Neuronal stem cell (in vitro differentiated cells): ENCODE results near the gene PLCB2.
A peak's percentile ranks its signal among the peaks of the same experiment; 100 is the strongest.

Experiments used
- DNase-seq: peaks from one replicate; pipeline ENCODE4 v3.0.0-alpha.2; 2013; ENCODE audit warnings: low spot score
- H2AFZ ChIP-seq: one replicate; pipeline ENCODE4 v1.6.1; 2013; ENCODE audit warnings: mild to moderate bottlenecking, low read length, inconsistent platforms
- H2AK5ac ChIP-seq: 2 replicates; pipeline ENCODE4 v1.6.1; 2013; ENCODE audit warnings: low read depth, mild to moderate bottlenecking, inconsistent platforms, low read length, moderate library complexity, mixed read lengths
- H2BK120ac ChIP-seq: 2 replicates; pipeline ENCODE4 v1.6.1; 2013; ENCODE audit warnings: low read depth, mild to moderate bottlenecking, inconsistent platforms, low read length, moderate library complexity, mixed read lengths
- H2BK12ac ChIP-seq: one replicate; pipeline ENCODE4 v1.6.1; 2013; ENCODE audit warnings: low read length, inconsistent platforms
- H2BK15ac ChIP-seq: 2 replicates; pipeline ENCODE4 v1.6.1; 2013; ENCODE audit warnings: mild to moderate bottlenecking, low read length, inconsistent platforms, mixed read lengths
- H2BK5ac ChIP-seq: one replicate; pipeline ENCODE4 v1.6.1; 2013; ENCODE audit warnings: inconsistent platforms, mild to moderate bottlenecking, low read length, moderate library complexity
- H3K14ac ChIP-seq: one replicate; pipeline ENCODE4 v1.6.1; 2013; ENCODE audit warnings: low read length, inconsistent platforms
- H3K18ac ChIP-seq: 2 replicates; pipeline ENCODE4 v1.6.1; 2013; ENCODE audit warnings: low read length, inconsistent platforms
- H3K23ac ChIP-seq: 2 replicates; pipeline ENCODE4 v1.6.1; 2013; ENCODE audit warnings: low read depth, mild to moderate bottlenecking, mixed read lengths, low read length, inconsistent platforms; ENCODE audit not compliant: poor library complexity
- H3K27ac ChIP-seq: replicated peaks from 3 replicates; pipeline ENCODE4 v1.5.1; 2013; ENCODE audit warnings: low read length, inconsistent platforms
- H3K27me3 ChIP-seq, 3 experiments: 2 replicates each; pipeline ENCODE4 v1.6.1; 2013; ENCODE audit warnings: low read length in 3 of 3, mild to moderate bottlenecking in 2 of 3, inconsistent platforms in 1 of 3, low read depth in 1 of 3, mixed read lengths in 1 of 3, moderate library complexity in 1 of 3; ENCODE audit not compliant: control insufficient read depth in 3 of 3, insufficient read depth in 3 of 3
- H3K36me3 ChIP-seq, 2 donors: replicated peaks in 1 of 2; 2 replicates each; pipeline ENCODE4 v1.6.1; 2013; ENCODE audit warnings: low read length in 2 of 2; ENCODE audit not compliant: control insufficient read depth in 2 of 2, insufficient read depth in 2 of 2
- H3K4ac ChIP-seq: 2 replicates; pipeline ENCODE4 v1.6.1; 2013; ENCODE audit warnings: inconsistent platforms, mild to moderate bottlenecking, low read length, moderate library complexity
- H3K4me1 ChIP-seq, 2 donors: 1 replicate in 1 of 2; 2 replicates in 1 of 2; pipeline ENCODE4 v1.6.1; 2013; ENCODE audit warnings: low read length in 2 of 2, low read depth in 1 of 2; ENCODE audit not compliant: control insufficient read depth in 2 of 2, insufficient read depth in 1 of 2
- H3K4me2 ChIP-seq: one replicate; pipeline ENCODE4 v1.6.1; 2013; ENCODE audit warnings: mild to moderate bottlenecking, low read length, inconsistent platforms; ENCODE audit not compliant: insufficient read depth, poor library complexity, severe bottlenecking
- H3K4me3 ChIP-seq, 2 donors: 2 replicates each; pipeline ENCODE4 v1.5.1; 2013; ENCODE audit warnings: low read length in 2 of 2, mild to moderate bottlenecking in 2 of 2, inconsistent platforms in 1 of 2, moderate library complexity in 1 of 2
- H3K79me1 ChIP-seq: one replicate; pipeline ENCODE4 v1.6.1; 2013; ENCODE audit warnings: low read depth, mild to moderate bottlenecking, inconsistent platforms, low read length, moderate library complexity
- H3K9ac ChIP-seq: one replicate; pipeline ENCODE4 v1.6.1; 2013; ENCODE audit warnings: mild to moderate bottlenecking, low read depth, low read length, inconsistent platforms; ENCODE audit not compliant: poor library complexity
- H3K9me3 ChIP-seq, 2 donors: replicated peaks in 1 of 2; 2 replicates each; pipeline versions ENCODE3 to v1.6.1; 2013; ENCODE audit warnings: low read length in 2 of 2, mild to moderate bottlenecking in 2 of 2, inconsistent platforms in 1 of 2, low read depth in 1 of 2, mixed read lengths in 1 of 2, moderate library complexity in 1 of 2; ENCODE audit not compliant: control insufficient read depth in 2 of 2, insufficient read depth in 1 of 2
- H4K8ac ChIP-seq: one replicate; pipeline ENCODE4 v1.6.1; 2013; ENCODE audit warnings: low read depth, mild to moderate bottlenecking, inconsistent platforms, low read length, moderate library complexity
- H4K91ac ChIP-seq: one replicate; pipeline ENCODE4 v1.6.1; 2013; ENCODE audit warnings: low read length, low read depth, mild to moderate bottlenecking, inconsistent platforms; ENCODE audit not compliant: poor library complexity
- WGBS, 2 donors: extraction: QIAGEN DNeasy Blood & Tissue Kit; methylation state at CpG; one replicate each; pipeline ENCODE4 v1.1.7; 2013; ENCODE audit warnings: missing lambda C conversion rate in 2 of 2, mixed read lengths in 1 of 2; ENCODE audit not compliant: insufficient read length in 2 of 2, insufficient replicate concordance in 1 of 2; ENCODE audit errors: extremely low coverage in 2 of 2; 5-methylcytosine and 5-hydroxymethylcytosine counted together

Gene PLCB2

GRCh38 chr15:40348474-40348870 is 40.7 kb upstream of the PLCB2 start:
- Histone ChIP-seq H3K18ac (no peak overlapping the region), H4K8ac (no peak overlapping the region), H2AFZ (no peak overlapping the region), H3K4ac (no peak overlapping the region), H3K79me1 (no peaks in the 10 kb centered on the region), H3K14ac (no peak overlapping the region), H2BK120ac (peak overlapping the region; percentile 9), H4K91ac (peak overlapping the region; percentile 59), H2BK12ac (no peak overlapping the region), H3K23ac (peak overlapping the region; percentile 18), H3K9me3 (no peaks in the 10 kb centered on the region), H3K36me3 (no peaks in the 10 kb centered on the region), H3K4me1 (no peaks in the 10 kb centered on the region), H2BK5ac (no peak overlapping the region), H2AK5ac (no peak overlapping the region), H3K9ac (no peak overlapping the region), H2BK15ac (peak overlapping the region; percentile 39), H3K4me3 (no peak overlapping the region), H3K27me3 (peaks cover 0 to 69% (median 0%) of the 10 kb centered on the region in 3 experiments), H3K27ac (no peak overlapping the region), H3K4me2 (no peak overlapping the region)
- no CpG with 5 or more reads among the region's 5 CpGs for WGBS, 2 donors
- no peak for DNase-seq

- Histone ChIP-seq H2AFZ (no peak overlapping the region), H3K4me3 (no peak overlapping the region), H3K4ac (no peak overlapping the region), H2BK15ac (peak overlapping the region; percentile 39), H3K79me1 (no peaks in the 10 kb centered on the region), H3K4me2 (no peak overlapping the region), H3K4me1 (no peaks in the 10 kb centered on the region), H3K9me3 (no peaks in the 10 kb centered on the region), H2AK5ac (no peak overlapping the region), H3K14ac (no peak overlapping the region), H3K27me3 (peaks cover 0 to 62% (median 0%) of the 10 kb centered on the region in 3 experiments), H3K27ac (no peak overlapping the region), H2BK5ac (no peak overlapping the region), H4K8ac (no peak overlapping the region), H2BK12ac (no peak overlapping the region), H3K9ac (no peak overlapping the region), H3K36me3 (no peaks in the 10 kb centered on the region), H3K23ac (no peak overlapping the region), H3K18ac (no peak overlapping the region), H2BK120ac (no peak overlapping the region), H4K91ac (no peak overlapping the region)
- no peak for DNase-seq
- WGBS, 2 donors, result no CpG with 5 or more reads among the region's 11 CpGs
These were observed 40.1 kb upstream of the PLCB2 start for GRCh38 chr15:40347559-40348473.

GRCh38 chr15:40346579-40347558 is 39.1 kb upstream of the PLCB2 start:
- no CpG with 5 or more reads among the region's 15 CpGs for WGBS, 2 donors
- Histone ChIP-seq H4K91ac (no peak overlapping the region), H2AK5ac (no peak overlapping the region), H2AFZ (no peak overlapping the region), H3K4me3 (no peak overlapping the region), H3K4me2 (no peak overlapping the region), H2BK120ac (no peak overlapping the region), H3K27ac (no peak overlapping the region), H3K4me1 (no peaks in the 10 kb centered on the region), H3K23ac (no peak overlapping the region), H3K4ac (no peak overlapping the region), H3K36me3 (no peaks in the 10 kb centered on the region), H2BK15ac (no peak overlapping the region), H2BK5ac (peak overlapping the region; percentile 7), H3K27me3 (peaks cover 0 to 54% (median 0%) of the 10 kb centered on the region in 3 experiments), H3K9me3 (no peaks in the 10 kb centered on the region), H3K18ac (no peak overlapping the region), H4K8ac (no peak overlapping the region), H3K14ac (no peak overlapping the region), H3K79me1 (no peaks in the 10 kb centered on the region), H2BK12ac (no peak overlapping the region), H3K9ac (peak overlapping the region; percentile 25)
- no peak for DNase-seq
